Dedifferentiated amniotic fluid mesenchymal stem cell (primary cell): ENCODE results near the gene DPAGT1.
"Not testable (repeated sequence)": the region's sequence is repeated elsewhere in the genome, so short reads cannot be mapped to it uniquely, and the experiment has no call there.

ENCODE experiments used
- DNase-seq: peaks from one replicate; pipeline ENCODE4 v3.0.0-alpha.2; 2016; ENCODE audit errors: extremely low spot score

DPAGT1 gene

DNA sequence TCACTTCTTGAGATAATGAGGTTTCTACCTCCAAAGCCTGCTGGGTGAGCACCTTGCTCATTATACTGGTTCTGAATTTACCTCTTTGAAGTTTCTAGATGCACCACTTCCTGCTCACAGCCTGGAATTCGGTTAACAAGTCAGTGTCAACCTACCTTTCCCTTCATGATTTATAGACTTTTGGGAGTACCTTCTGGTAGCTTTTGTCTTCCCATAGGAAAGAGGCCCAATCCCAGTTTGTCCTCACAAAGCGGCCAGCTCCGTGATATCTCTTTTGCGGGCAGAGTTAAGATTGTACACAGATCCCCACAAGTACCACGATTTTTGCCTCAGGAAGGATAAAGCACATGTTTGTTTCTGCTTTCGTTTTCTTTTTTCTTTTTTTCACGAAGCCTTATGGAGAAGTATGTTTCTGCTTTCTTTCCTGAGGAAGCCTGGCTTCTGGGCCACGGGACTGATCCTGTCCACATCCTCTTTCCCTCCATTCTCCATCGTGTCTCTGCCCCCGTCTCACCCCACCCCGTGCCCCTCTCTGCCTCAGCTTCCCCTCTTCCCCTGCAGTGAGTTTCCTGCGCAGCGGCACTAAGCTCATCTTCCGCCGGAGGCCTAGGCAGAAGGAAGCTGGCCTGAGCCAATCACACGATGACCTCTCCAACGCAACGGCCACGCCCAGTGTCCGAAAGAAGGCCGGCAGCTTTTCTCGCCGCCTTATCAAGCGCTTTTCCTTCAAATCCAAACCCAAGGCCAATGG, 14.0 kb upstream of the DPAGT1 start:
- DNase-seq, result no peak

DNA sequence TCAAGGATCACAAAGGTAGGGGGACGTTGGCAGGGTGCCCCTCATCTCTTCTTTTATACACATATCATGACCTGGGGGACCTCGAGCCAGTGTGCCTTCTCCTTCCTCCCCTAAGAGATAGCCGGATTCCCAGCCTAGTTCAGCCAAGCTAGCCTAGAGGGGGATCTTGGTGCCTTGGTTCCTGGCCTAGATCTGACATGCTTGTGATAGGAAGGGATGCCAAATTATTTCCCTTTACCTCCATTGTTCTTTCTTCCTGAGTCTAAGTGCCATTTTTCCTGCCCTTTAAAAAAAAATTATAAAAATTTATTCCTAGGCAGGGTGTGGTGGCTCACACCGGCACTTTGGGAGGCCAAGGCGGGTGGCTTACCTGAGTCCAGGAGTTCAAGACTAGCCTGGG, 12.7 kb upstream of the DPAGT1 start:
- DNase-seq, result no peak

DNA sequence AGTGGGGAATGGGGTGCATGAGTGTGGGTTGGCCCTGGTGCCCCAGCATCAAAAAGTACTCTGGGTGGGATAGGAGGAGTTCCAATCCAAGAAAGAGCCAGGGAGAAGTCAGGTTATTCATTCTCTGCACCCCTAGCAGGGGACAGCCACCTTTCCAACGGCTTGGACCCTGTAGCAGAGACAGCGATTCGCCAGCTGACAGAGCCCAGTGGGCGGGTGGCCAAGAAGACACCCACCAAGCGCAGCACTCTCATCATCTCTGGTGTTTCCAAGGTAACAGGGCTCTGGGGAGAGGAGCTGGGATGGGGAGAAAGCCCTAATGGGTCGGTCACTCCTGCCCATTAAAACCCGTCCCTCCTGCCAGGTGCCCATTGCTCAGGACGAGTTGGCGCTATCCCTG, 12.1 kb upstream of the DPAGT1 start:
- DNase-seq, result no peak

DNA sequence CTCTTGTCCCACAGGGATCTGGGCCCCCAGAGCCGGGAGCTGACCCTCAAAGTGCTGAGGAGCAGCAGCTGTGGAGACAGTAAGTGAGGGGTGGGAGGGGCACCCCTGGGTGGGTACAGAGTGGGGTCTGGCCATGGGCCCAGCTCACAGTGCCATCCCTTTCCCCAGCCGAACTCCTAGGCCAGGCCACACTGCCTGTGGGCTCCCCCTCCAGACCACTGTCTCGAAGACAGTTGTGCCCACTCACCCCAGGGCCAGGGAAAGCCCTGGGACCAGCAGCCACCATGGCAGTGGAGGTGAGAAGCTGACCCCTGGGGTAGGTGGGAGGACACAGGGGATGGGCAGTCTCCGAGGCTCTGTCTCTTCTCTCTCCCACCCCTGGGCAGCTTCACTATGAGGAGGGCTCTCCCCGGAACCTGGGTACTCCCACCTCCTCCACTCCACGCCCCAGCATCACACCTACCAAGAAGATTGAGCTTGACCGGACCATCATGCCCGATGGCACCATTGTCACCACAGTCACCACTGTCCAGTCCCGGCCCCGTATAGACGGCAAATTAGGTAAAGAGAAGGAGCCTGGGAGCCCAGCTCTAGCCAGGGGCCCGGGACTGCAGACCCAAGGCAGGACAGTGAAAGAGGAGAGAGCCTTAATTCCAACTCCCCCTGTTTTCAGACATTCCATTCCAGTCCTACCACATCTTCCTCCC, 10.8 kb upstream of the DPAGT1 start:
- no peak for DNase-seq

DNA sequence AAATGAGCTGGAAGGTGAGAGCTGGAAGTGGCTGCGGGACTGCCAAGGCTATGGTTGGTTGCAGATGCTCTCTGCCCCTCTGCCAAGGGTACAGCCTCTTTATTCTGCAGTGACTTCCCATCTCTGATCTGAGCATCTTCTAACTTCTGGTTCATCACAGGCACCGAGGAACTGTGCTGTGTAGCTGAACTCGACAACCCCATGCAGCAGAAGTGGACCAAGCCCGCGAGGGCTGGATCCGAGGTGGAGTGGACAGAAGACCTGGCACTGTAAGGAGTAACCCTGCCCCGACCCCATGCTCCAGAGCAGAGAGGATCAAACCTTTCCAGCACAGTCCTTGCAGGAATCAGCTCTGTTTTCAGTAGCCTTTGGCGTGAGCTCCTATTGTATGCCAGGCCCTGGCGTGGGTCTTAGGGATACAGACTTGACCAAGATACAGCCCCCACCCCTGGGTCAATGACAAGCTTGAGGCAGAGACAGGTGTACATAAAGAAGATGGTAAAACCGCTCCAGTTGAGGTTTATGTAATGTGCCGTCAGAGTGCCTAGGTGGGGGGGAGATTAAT, 9.8 kb upstream of the DPAGT1 start:
- no peak for DNase-seq

DNA sequence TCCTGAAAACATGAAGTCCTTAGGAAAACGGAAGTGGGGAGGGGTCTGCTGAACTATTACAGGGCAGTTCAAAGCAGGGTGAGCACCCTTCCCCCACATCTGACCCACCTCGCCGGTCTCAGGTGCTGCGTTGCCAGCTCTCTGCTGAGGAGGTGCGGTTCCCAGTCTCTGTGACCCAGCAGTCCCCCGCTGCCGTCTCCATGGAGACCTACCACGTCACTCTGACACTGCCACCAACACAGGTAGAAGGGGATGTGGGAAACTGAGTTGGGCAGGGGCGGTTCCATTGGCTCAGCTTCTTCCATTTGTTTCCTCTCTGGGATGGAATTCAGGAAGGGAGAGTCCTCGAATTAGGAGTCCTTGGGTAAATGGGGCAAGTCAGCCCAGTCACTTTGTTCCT, 8.8 kb upstream of the DPAGT1 start:
- DNase-seq, result no peak

DNA sequence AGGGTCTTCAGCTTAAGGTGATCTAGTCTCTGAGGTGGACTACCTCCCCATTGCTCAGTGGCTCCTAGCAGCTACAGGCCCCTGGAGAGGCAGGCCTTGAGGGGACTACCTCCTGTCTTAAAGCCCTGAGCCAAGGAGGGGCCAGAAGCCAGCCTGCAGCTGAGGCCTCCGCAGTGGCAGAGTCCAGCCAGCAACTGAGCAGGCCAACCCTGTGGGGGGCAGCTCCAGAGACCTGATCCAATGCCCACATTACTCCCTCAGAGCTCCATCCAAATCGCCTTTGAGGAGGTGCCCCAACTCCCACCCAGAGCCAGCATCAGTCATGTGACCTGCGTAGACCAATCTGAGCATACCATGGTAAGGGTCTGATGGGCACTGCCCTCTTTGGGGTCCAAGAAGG, 8.2 kb upstream of the DPAGT1 start:
- DNase-seq, result no peak

DNA sequence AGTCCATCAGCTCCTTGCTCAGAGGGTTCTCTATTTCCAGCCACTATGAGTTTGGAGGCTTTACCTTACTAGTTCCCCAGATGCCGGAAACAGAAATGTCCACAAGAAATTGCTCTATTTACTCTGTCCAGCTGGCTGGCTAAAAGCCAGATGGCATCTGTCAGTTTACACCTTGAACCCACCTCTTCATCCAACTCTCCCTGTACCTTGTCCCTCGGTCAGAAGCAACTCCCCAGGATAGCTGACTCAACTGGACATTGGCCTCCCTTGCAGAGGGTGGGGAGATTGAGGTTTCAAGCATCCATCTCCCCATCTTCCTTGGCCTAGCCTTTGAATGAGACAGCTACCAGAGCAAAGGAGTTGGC, 7.2 kb upstream of the DPAGT1 start:
- no peak for DNase-seq

DNA sequence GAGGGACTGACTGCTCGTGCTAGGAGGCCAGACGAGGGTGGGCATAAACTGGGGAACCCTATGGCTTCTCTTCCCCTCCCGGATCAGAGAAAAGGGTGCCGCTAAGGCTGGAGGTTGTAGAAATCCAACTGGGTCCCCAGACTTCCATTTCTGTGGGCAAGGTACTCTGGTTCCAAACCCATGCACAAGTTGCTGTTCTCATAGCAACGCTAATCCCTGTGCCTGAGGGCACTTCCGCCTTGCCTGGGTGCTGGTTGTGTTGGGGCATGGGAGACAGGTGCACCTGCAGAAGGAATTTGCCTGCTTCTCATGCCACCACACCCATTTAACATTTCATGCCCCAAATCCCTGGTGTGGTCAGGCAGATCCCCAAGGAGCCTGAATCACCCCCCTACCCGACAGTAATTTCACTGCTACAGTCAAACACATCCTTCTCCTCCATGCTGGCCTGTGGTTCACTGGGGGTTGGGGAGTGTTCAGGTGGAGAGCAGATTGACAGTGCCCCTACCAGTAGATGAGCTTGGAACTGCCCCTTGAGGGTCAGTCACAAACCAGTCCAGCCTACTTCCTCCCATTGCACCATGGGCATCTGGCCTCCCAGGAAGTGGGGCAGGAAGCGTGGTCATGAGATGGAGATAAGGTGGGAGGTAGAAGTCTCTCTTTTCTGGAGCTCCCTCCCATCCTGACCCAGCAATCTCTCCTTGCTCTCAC, 6.6 kb upstream of the DPAGT1 start:
- no peak for DNase-seq

DNA sequence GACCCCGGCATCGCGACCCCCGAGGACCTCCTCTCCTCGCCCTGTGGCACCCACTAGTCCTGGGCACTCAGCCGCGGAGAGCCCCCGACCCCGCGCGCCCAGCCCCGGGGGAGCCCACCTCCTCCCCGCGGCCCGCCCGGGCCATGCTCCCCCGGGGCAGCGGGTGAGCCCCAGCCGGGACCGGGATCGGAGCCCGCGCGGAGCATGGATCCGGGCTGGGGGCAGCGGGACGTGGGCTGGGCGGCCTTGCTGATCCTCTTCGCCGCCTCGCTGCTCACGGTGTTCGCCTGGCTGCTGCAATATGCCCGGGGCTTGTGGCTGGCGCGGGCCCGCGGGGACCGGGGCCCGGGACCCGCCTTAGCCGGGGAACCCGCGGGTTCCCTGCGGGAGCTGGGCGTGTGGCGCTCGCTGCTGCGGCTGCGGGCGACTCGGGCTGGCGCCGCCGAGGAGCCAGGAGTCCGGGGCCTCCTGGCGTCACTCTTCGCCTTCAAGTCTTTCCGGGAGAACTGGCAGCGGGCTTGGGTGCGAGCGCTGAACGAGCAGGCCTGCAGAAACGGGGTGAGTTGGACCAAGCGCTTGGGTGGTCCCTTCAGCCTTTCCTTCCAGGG, 6.0 kb upstream of the DPAGT1 start:
- no peak for DNase-seq

DNA sequence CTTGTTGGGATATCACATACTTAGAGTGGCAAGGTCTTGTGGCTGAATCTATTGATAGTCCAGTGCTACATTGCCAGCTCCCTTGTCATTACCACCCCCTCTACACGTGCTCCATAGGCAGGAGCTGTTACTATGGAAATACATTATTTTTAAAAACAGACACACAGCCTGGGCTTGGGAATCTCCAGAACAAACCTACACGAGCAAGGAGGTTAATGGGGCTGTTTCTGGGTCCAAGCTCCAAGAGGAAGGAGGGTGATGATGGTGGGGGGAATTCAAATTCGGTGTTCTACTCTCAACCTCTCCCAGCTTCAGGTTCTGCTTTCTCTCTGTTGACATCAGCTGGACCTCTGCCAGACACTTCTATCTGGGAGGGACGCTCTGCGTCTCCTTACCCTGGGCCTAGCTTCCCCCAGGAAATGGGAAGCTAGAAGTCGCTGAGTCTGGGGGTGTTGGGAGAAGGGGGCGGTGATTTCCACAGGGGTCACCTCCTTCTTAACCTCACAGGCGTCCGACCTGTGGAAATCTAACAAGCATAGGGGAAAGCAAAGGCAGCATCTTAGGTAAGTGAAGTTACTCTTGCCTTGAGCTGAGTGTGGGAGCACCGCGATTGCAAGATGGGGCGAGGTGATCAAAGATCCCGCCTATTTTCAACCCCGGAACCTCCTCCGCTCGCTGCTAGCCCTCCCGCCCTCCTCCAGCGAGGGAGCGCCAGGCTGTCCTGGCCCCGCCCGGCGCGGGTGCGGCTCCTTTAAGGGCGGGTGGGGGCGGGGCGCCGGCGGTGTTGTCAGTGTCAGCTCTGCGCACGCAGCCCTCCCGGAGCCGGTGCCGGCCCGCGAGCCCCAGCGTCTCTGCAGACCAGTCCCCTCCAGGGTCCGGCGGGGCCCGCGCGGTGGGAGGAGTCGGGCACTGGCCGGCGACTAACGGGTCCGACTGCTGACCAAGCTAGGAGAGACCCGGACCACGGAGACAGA, 5.2 kb upstream of the DPAGT1 start, which contains the start of gene C2CD2L:
TSS of gene C2CD2L (plus strand) at position 781 of the 974 bp plus-strand sequence. CDS start 398 bp downstream, outside the sequence.
- peak; percentile 75 for DNase-seq

DNA sequence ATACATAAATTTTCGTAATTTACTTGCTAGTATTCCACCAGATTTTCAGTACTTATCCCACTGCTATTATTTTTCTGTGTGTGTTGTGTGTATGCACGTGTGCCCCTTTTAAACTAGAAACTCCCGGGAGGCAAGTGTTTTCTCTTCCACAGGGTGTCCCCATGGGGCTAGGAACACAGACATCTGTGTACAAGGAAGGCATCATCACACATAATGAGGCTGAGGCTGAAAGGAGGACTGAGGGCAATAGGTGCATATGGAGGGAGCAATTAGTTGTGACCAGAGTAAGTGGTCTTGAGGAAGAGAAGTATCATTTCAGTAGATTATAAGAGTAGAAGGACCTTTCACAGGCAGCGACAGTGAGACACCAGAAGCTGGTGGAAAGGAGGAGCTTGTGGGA, 2.1 kb upstream of the DPAGT1 start:
- DNase-seq, result no peak

DNA sequence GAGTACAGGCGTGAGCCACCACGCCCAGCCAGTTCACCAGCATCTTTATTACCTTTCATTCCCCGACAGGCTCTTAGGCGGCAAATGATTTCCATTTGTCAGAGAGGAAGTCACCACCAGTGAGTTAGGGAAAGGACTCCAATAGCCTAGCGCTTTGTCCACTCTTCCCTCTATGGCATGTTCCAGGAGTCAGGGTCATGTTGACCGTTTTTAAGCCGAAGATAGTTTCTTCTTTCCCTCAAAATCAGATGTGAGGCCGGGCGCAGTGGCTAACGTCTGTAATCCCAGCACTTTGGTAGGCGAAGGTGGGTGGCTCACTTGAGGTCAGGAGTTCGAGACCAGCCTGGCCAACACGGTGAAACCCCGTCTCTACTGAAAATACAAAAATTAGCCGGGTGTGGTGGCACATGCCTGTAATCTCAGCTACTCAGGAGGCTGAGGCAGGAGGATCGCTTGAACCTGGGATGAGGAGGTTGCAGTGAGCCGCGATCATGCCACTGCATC, 1.6 kb upstream of the DPAGT1 start:
- DNase-seq, result not testable (repeated sequence)

DNA sequence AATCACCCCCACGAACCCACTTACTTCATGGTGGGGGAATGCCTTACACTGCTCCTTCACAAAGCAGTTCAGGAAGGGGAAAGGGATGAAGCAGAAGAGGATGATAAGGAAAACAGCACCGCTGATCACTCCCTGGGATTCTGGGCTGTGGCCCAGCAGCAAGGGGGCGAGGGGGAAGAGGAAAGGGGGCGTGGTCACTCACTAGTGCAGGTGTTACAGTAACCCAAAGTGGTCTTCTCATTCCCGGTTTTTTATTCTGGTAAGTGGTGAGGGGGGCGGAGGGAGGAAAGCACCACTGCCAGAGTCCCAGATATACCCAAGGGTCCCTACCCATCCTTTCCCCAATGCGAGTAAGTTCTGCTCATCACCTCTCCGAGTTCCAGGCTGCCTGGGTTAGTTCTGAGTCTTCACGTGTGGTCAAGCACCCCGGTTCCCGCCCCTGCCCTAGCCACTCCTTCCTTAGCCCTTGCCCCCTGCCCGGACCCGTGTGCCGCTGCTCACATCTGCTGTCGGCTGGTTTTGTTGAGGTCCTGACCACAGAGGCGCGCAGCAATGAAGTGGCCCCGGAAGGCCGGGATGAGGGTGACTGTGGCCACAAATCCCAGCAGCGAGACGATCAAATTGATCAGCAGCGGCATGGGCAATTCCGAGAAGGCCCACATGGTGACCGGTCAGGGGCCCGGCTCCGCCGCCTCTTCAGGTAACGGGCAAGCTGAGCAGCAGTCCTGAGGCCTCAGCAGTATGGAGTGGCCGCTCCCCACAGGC, 477 bp downstream of the DPAGT1 start:
- DNase-seq, result no peak

DNA sequence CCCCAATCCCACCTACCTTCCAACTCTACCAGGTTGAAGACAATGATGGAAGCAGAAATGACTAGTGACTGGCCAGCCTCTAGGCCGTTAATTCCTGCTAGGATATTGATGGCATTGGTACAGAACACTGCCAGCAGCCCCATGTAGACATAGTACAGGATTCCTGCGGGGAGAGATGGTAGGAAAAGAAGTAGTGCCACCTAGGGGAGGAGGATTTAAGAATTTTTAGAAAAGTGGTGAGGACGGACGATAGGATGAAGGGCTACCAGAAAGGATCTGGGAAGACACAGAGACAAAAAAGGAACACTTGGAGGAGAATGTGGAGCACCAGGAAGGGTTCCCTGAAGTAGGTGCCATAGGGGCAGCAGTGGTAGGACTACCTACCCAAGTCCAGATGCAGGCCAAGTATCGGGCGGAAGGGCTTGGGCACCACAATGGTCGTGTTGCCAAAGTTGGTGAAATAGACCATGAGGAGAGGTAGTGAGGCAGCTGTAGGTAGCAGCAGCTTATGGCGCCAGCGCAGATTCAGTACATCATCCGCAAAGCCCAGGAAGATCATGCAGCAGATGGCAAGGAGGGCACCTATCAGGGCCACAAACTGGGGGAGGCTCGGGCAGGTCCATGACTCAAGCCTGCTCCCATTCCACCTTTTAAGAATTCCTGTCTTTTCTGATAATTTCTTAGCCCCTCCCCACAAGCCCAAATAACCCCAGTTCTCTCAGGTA, 1.2 kb downstream of the DPAGT1 start:
- DNase-seq, result peak; percentile 23

DNA sequence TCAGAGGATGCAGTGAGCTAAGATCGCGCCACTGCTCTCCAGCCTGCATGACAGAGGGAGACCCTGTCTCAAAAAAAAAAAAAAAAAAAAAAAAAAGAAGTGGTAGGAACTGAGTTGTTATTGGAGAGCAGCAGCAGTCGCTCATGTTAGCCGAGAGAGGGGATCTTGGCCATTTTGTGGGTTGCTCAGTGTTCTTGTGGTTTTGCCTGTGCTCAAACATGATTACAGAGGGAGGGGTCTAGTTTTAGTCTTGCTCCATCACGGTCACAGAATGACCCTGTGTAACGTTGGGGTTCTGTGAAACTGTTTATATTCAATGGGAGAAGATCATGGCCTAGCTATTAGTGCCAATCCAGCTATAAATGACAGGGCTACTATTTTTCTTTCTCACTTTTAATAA, 1.9 kb downstream of the DPAGT1 start:
- DNase-seq, result no peak

DNA sequence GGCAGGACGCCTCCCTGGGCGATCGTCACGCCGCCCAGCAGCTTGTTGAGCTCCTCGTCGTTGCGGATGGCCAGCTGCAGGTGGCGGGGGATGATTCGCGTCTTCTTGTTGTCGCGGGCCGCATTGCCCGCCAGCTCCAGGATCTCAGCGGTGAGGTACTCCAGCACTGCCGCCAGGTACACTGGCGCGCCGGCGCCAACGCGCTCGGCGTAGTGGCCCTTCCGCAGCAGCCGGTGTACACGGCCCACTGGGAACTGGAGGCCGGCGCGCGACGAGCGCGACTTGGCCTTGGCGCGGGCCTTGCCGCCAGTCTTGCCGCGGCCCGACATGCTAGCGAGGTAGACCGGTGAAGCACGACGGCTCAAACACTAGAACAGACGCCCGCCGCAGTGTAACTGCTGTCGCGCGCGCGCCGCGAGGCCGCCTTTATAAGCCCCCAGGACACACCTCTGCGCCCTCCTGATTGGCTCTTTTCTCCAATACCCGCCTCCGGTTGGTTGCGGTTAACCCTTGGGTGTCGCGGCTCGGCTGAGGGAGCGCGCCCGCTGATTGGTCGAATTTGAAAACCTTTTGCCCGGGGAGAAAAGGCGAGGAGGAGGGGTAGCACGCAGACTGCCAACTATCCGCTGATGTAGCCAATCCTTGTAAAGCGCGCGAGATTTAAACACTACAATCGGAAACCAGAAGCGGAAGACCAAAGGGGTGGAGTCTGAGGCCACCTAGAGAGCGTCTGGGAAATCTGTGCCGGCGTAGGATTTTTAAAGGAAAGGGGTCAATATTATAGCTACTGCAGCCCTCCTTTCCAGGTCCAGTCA, 6.4 kb downstream of the DPAGT1 start:
- DNase-seq, result peak; percentile 99

DNA sequence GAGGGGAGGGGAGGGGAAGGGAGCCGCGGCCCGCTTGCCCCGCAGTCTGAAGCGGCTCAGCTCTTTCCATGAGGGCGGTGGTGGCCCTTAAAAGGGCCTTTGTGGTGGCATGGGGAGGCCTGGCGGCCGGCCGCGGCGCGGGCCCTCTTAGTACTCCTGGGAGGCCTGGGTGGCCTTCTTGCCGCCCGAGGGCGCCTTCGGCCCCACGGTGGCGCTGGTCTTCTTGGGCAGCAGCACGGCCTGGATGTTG, 6.9 kb downstream of the DPAGT1 start:
- peak; percentile 73 for DNase-seq
